Osteocyte (in vitro differentiated cells): ENCODE measurements around the gene CHN1. TPM values are rescaled to one million over a fixed set of nuclear protein-coding genes. Genes with fewer than 3 reads are reported as not detected.

Experiments
- DNase-seq: peaks from one replicate; pipeline ENCODE4 v3.0.0; 2021; ENCODE audit warnings: mixed read lengths; ENCODE audit not compliant: unreplicated experiment; ENCODE audit errors: extremely low spot score
- H3K27ac Mint-ChIP-seq: one replicate; pipeline ENCODE4 v1.8.0; 2021; ENCODE audit warnings: mild to moderate bottlenecking, mixed read lengths; ENCODE audit not compliant: unreplicated experiment
- H3K27me3 Mint-ChIP-seq: one replicate; pipeline ENCODE4 v1.8.0; 2021; ENCODE audit warnings: mixed read lengths; ENCODE audit not compliant: unreplicated experiment
- H3K36me3 Mint-ChIP-seq: one replicate; pipeline ENCODE4 v1.8.0; 2021; ENCODE audit warnings: mixed read lengths; ENCODE audit not compliant: unreplicated experiment
- H3K4me1 Mint-ChIP-seq: one replicate; pipeline ENCODE4 v1.8.0; 2021; ENCODE audit warnings: mixed read lengths; ENCODE audit not compliant: unreplicated experiment
- H3K4me3 Mint-ChIP-seq: one replicate; pipeline ENCODE4 v1.8.0; 2021; ENCODE audit warnings: mild to moderate bottlenecking, moderate library complexity, mixed read lengths; ENCODE audit not compliant: unreplicated experiment
- H3K9me3 Mint-ChIP-seq: one replicate; pipeline ENCODE4 v1.8.0; 2021; ENCODE audit warnings: mixed read lengths; ENCODE audit not compliant: unreplicated experiment
- CTCF ChIP-seq: fragments of 200-600 bp; sonication (generic); IDR thresholded peaks from 2 replicates; pipeline ENCODE4 v1.5.0; 2021; ENCODE audit warnings: antibody characterized with exemption, mild to moderate bottlenecking, moderate library complexity
- total RNA-seq: library from RNA; stranded (reverse); gene quantifications from 2 replicates; pipeline ENCODE4 v1.2.1, GENCODE V29; 2021

The CHN1 gene
- total RNA-seq, 1 donor from 2014 or later: 22.3 TPM

- no peaks in the 10 kb centered on the region for H3K9me3 Mint-ChIP-seq
- no peak overlapping the region for H3K27ac Mint-ChIP-seq
- H3K27me3 Mint-ChIP-seq: peaks cover 29% of the 10 kb centered on the region
- no peak for TF ChIP-seq CTCF
- H3K4me3 Mint-ChIP-seq: no peak overlapping the region
- no peak for DNase-seq
- peaks cover 2% of the 10 kb centered on the region for H3K36me3 Mint-ChIP-seq
- H3K4me1 Mint-ChIP-seq: peaks cover 14% of the 10 kb centered on the region
Measured at GRCh38 chr2:175007510-175007909, 2.3 kb upstream of the CHN1 start.

GRCh38 chr2:175006281-175006680 lies 1.1 kb upstream of the CHN1 start:
- no peaks in the 10 kb centered on the region for H3K9me3 Mint-ChIP-seq

GRCh38 chr2:175005733-175006264 lies 618 bp upstream of the CHN1 start:
- Mint-ChIP-seq H3K36me3 (peaks cover 2% of the 10 kb centered on the region), H3K27ac (peak overlapping the region; percentile 44), H3K27me3 (peaks cover 33% of the 10 kb centered on the region), H3K4me1 (peaks cover 14% of the 10 kb centered on the region), H3K4me3 (peak overlapping the region; percentile 75), H3K9me3 (no peaks in the 10 kb centered on the region)
- DNase-seq: no peak
- no peak for TF ChIP-seq CTCF

More at GRCh38 chr2:175006281-175006680, 1.1 kb upstream of the CHN1 start:
- H3K27me3 Mint-ChIP-seq: peaks cover 33% of the 10 kb centered on the region
- H3K27ac Mint-ChIP-seq: no peak overlapping the region
- H3K36me3 Mint-ChIP-seq: peaks cover 2% of the 10 kb centered on the region
- TF ChIP-seq CTCF: no peak
- no peak for DNase-seq
- peak overlapping the region; percentile 75 for H3K4me3 Mint-ChIP-seq
- peaks cover 14% of the 10 kb centered on the region for H3K4me1 Mint-ChIP-seq

GRCh38 chr2:175004730-175004979 lies 526 bp downstream of the CHN1 start:
- peak overlapping the region; percentile 80 for H3K27ac Mint-ChIP-seq

More at GRCh38 chr2:175004730-175004979, 526 bp downstream of the CHN1 start:
- no peak for DNase-seq
- Mint-ChIP-seq H3K4me3 (peak overlapping the region; percentile 89), H3K27me3 (peaks cover 31% of the 10 kb centered on the region), H3K9me3 (no peaks in the 10 kb centered on the region), H3K4me1 (peaks cover 14% of the 10 kb centered on the region), H3K36me3 (peaks cover 2% of the 10 kb centered on the region)
- no peak for TF ChIP-seq CTCF
